SU-DHL-6 (cell line): ENCODE measurements around the gene EIF2AK2.

ENCODE experiments used
- EZH2phosphoT487 ChIP-seq: fragments of 200-600 bp; sonication (generic), shearing (Covaris generic); conservative IDR thresholded peaks from 2 replicates; pipeline ENCODE4 v1.6.1; 2018; ENCODE audit warnings: mild to moderate bottlenecking, antibody characterized with exemption, low read length, moderate library complexity, mixed read lengths
- TF ChIP-seq, protein P1 (sequence below): fragments of 200-600 bp; sonication (generic); IDR thresholded peaks from one replicate; pipeline ENCODE4 v1.5.1; 2017; ENCODE audit warnings: antibody characterized with exemption, mild to moderate bottlenecking, low read length, moderate library complexity; ENCODE audit not compliant: insufficient read depth, poor library complexity, severe bottlenecking

DNA sequence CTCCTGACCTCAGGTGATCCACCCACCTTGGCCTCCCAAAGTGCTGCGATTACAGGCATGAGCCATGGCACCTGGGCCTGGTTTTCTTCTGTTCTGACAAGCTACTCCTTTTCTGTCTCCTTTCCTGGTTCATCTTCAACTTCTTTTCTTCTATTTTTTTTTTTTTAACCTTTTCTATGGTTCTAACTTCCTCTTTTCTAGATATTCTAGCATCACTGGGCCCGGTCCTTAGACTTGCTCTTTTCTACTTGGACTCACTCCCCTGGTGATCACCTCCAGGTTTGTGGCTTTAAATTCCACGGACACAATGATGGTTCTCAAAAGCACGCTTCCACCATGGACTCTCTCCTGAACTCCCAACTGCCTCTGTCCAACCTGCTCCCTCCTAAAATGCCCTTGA lies 2.0 kb downstream of the EIF2AK2 start:
- TF ChIP-seq, protein P1, sequence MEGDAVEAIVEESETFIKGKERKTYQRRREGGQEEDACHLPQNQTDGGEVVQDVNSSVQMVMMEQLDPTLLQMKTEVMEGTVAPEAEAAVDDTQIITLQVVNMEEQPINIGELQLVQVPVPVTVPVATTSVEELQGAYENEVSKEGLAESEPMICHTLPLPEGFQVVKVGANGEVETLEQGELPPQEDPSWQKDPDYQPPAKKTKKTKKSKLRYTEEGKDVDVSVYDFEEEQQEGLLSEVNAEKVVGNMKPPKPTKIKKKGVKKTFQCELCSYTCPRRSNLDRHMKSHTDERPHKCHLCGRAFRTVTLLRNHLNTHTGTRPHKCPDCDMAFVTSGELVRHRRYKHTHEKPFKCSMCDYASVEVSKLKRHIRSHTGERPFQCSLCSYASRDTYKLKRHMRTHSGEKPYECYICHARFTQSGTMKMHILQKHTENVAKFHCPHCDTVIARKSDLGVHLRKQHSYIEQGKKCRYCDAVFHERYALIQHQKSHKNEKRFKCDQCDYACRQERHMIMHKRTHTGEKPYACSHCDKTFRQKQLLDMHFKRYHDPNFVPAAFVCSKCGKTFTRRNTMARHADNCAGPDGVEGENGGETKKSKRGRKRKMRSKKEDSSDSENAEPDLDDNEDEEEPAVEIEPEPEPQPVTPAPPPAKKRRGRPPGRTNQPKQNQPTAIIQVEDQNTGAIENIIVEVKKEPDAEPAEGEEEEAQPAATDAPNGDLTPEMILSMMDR: no peak
- no peak for TF ChIP-seq EZH2phosphoT487
